OCI-LY7 (cell line): ENCODE measurements around the gene USP34.

Experiments
- CTCF ChIP-seq: fragments of 200-600 bp; sonication (generic); conservative IDR thresholded peaks from 2 replicates; pipeline ENCODE4 v1.5.1; 2014; ENCODE audit warnings: mild to moderate bottlenecking, antibody characterized with exemption, low read length, moderate library complexity, mixed read lengths
- EZH2phosphoT487 ChIP-seq: fragments of 200-600 bp; sonication (generic); IDR thresholded peaks from 2 replicates; pipeline ENCODE4 v1.6.1; 2018; ENCODE audit warnings: low read depth, borderline replicate concordance, mild to moderate bottlenecking, mixed run types, antibody characterized with exemption, low read length, moderate library complexity, mixed read lengths

GRCh38 chr2:61404438-61404837, 66.4 kb downstream of the USP34 start:
- TF ChIP-seq CTCF (no peak), EZH2phosphoT487 (no peak)
